Lower lobe of right lung (tissue), 2 donors: Measurements from ENCODE around the gene DMD. TPM values are rescaled to one million over a fixed set of nuclear protein-coding genes. Genes with fewer than 3 reads are reported as not detected.

Source experiments
- ATAC-seq, 2 donors: fragments of 200-7000 bp; cut with Tn5 transposase; one replicate each; pipeline ENCODE4 v1.9.1; 2020 to 2022; ENCODE audit warnings: mild to moderate bottlenecking in 2 of 2, moderate library complexity in 2 of 2
- DNase-seq: peaks from one replicate; pipeline ENCODE4 v3.0.0-alpha.2; 2020
- H3K27ac ChIP-seq: fragments of 200-600 bp; one replicate; pipeline ENCODE4 v1.8.0; 2022
- H3K27me3 ChIP-seq: fragments of 200-600 bp; one replicate; pipeline ENCODE4 v1.8.0; 2022; ENCODE audit warnings: low read depth
- H3K36me3 ChIP-seq: fragments of 200-600 bp; one replicate; pipeline ENCODE4 v1.8.0; 2022; ENCODE audit warnings: mild to moderate bottlenecking
- H3K4me1 ChIP-seq: fragments of 200-600 bp; one replicate; pipeline ENCODE4 v1.8.0; 2022
- H3K4me3 ChIP-seq: fragments of 200-600 bp; one replicate; pipeline ENCODE4 v1.8.0; 2022; ENCODE audit warnings: mild to moderate bottlenecking
- H3K9me3 ChIP-seq: fragments of 200-600 bp; one replicate; pipeline ENCODE4 v1.8.0; 2022
- CTCF ChIP-seq: fragments of 200-600 bp; IDR thresholded peaks from one replicate; pipeline ENCODE4 v1.8.0; 2022; ENCODE audit warnings: antibody characterized with exemption, mild to moderate bottlenecking
- intact Hi-C: fragments of 100-400 bp; cut with DNase I; formaldehyde crosslinking; loops from one replicate; pipeline ENCODE4 v1.11.0; 2022
- total RNA-seq: library from RNA; stranded (reverse); fragmentation: NEBNext Ultra II Directional; extraction: Animal tissue kit (Norgen Biotek cat#: 25700); gene quantifications from one replicate; pipeline ENCODE4 v1.2.1, GENCODE V29; 2021
- donor health status: DM: no; HTN: yes; CAD: no; lungs with severe emphysema.

Gene DMD
- total RNA-seq, 1 donor from 2014 or later = 29.4 TPM

GRCh38 chrX:31860686-31861085 is 1350.7 kb downstream of the DMD start:
- no peaks in the 10 kb centered on the region for H3K9me3 ChIP-seq
- H3K4me3 ChIP-seq = no peak overlapping the region
- no peak for TF ChIP-seq CTCF
- H3K27ac ChIP-seq = no peak overlapping the region
- no peaks in the 10 kb centered on the region for H3K4me1 ChIP-seq
- H3K27me3 ChIP-seq = no peaks in the 10 kb centered on the region
- H3K36me3 ChIP-seq = no peaks in the 10 kb centered on the region
- ATAC-seq (no peak), DNase-seq (no peak)
- intact Hi-C loops = no loop called here

- no peak overlapping the region for H3K4me3 ChIP-seq
- no peak for ATAC-seq
- no peak for DNase-seq
- intact Hi-C loops = no loop called here
- no peaks in the 10 kb centered on the region for H3K27me3 ChIP-seq
- no peaks in the 10 kb centered on the region for H3K9me3 ChIP-seq
- H3K36me3 ChIP-seq = no peaks in the 10 kb centered on the region
- no peak overlapping the region for H3K27ac ChIP-seq
- no peaks in the 10 kb centered on the region for H3K4me1 ChIP-seq
- no peak for TF ChIP-seq CTCF
Observed at GRCh38 chrX:31858915-31859314, 1352.4 kb downstream of the DMD start.

GRCh38 chrX:31854716-31855115 is 1356.6 kb downstream of the DMD start:
- no peak for TF ChIP-seq CTCF
- intact Hi-C loops = no loop called here
- no peak for ATAC-seq

GRCh38 chrX:31851761-31852160 is 1359.6 kb downstream of the DMD start:
- H3K9me3 ChIP-seq = no peaks in the 10 kb centered on the region
- no peak for TF ChIP-seq CTCF
- no peak for ATAC-seq
- H3K27me3 ChIP-seq = no peaks in the 10 kb centered on the region
- no peak overlapping the region for H3K4me3 ChIP-seq
- no peaks in the 10 kb centered on the region for H3K4me1 ChIP-seq
- no peak for DNase-seq
- intact Hi-C loops = no loop called here
- H3K27ac ChIP-seq = no peak overlapping the region
- H3K36me3 ChIP-seq = no peaks in the 10 kb centered on the region

More at GRCh38 chrX:31854716-31855115, 1356.6 kb downstream of the DMD start:
- H3K27ac ChIP-seq = no peak overlapping the region
- no peak overlapping the region for H3K4me3 ChIP-seq
- no peaks in the 10 kb centered on the region for H3K27me3 ChIP-seq
- no peaks in the 10 kb centered on the region for H3K4me1 ChIP-seq
- H3K9me3 ChIP-seq = no peaks in the 10 kb centered on the region
- H3K36me3 ChIP-seq = no peaks in the 10 kb centered on the region
- DNase-seq = no peak

GRCh38 chrX:31847773-31848172 is 1363.6 kb downstream of the DMD start:
- no peaks in the 10 kb centered on the region for H3K27me3 ChIP-seq
- H3K4me3 ChIP-seq = no peak overlapping the region
- intact Hi-C loops = no loop called here
- no peak overlapping the region for H3K27ac ChIP-seq
- H3K4me1 ChIP-seq = no peaks in the 10 kb centered on the region
- ATAC-seq (no peak), DNase-seq (no peak)
- no peak for TF ChIP-seq CTCF
- no peaks in the 10 kb centered on the region for H3K9me3 ChIP-seq
- no peaks in the 10 kb centered on the region for H3K36me3 ChIP-seq

GRCh38 chrX:31845003-31845402 is 1366.3 kb downstream of the DMD start:
- ATAC-seq (no peak), DNase-seq (no peak)
- no peak for TF ChIP-seq CTCF
- Histone ChIP-seq H3K27me3 (no peaks in the 10 kb centered on the region), H3K36me3 (no peaks in the 10 kb centered on the region), H3K4me3 (no peak overlapping the region), H3K27ac (no peak overlapping the region), H3K4me1 (no peaks in the 10 kb centered on the region), H3K9me3 (no peaks in the 10 kb centered on the region)
- intact Hi-C loops = no loop called here
